ENCODE results near the gene STX11. TPM values are rescaled to one million over a fixed set of nuclear protein-coding genes. Genes with fewer than 3 reads are reported as not detected.

The STX11 gene
- total and polyA plus RNA-seq, 10 donors: 5.9 to 76.0 (median 42.0) TPM

- 77 to 92% (median 80%) methylated on average over 3 of the region's 3 CpGs for WGBS, 5 donors
- TF ChIP-seq POLR2A (IDR thresholded peaks at IDR 0.05) (no peak), POLR2AphosphoS5 (IDR thresholded peaks at IDR 0.05) (no peak)
- TF ChIP-seq, protein P1, sequence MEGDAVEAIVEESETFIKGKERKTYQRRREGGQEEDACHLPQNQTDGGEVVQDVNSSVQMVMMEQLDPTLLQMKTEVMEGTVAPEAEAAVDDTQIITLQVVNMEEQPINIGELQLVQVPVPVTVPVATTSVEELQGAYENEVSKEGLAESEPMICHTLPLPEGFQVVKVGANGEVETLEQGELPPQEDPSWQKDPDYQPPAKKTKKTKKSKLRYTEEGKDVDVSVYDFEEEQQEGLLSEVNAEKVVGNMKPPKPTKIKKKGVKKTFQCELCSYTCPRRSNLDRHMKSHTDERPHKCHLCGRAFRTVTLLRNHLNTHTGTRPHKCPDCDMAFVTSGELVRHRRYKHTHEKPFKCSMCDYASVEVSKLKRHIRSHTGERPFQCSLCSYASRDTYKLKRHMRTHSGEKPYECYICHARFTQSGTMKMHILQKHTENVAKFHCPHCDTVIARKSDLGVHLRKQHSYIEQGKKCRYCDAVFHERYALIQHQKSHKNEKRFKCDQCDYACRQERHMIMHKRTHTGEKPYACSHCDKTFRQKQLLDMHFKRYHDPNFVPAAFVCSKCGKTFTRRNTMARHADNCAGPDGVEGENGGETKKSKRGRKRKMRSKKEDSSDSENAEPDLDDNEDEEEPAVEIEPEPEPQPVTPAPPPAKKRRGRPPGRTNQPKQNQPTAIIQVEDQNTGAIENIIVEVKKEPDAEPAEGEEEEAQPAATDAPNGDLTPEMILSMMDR (IDR thresholded peaks at IDR 0.05 in 8 of 11, conservative IDR thresholded peaks at IDR 0.05 in 3 of 11): no peak
- Histone ChIP-seq H3K4me1 (no peaks in the 10 kb centered on the region), H3K27ac (no peak overlapping the region), H3K36me3 (peaks cover 0 to 45% (median 21%) of the 10 kb centered on the region in 6 donors), H3K4me3 (no peak overlapping the region), H3K9me3 (peaks cover 0 to 7% (median 0%) of the 10 kb centered on the region in 8 donors), H3K27me3 (replicated peaks in 1 of 7) (no peaks in the 10 kb centered on the region)
- intact Hi-C loops (cut with DNase I; ENCODE audit: low total_unique reads): no loop called here
- no peak for DNase-seq
These were observed 39.8 kb downstream of the STX11 start for GRCh38 chr6:144190080-144190479.

DNA sequence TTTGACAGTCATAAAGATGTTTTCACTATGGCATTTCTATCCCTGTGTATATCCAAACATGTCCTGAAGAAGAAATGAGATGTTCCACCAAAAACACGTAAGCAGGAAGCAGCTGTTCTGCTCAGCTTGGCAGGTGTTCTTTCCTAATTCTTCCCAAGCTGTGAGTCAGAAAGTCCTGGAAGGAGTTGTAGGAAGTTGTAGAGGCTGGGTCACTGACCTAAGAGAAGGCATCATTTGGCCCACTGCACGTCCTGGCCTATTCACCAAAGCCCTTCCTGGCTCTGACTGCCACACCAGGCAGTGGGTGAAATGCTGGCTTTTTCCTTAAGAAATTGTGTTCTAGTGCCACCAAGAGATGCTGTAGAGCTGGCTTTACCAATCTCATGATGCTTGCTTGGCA, 40.3 kb downstream of the STX11 start:
- H3K27me3 ChIP-seq (replicated peaks in 1 of 7): no peaks in the 10 kb centered on the region
- H3K4me1 ChIP-seq: no peaks in the 10 kb centered on the region
- peaks cover 0 to 45% (median 21%) of the 10 kb centered on the region in 6 donors for H3K36me3 ChIP-seq
- TF ChIP-seq POLR2AphosphoS5 (IDR thresholded peaks at IDR 0.05): peak in 1 of 3 donors; percentile 54
- no peak for TF ChIP-seq POLR2A (IDR thresholded peaks at IDR 0.05)
- TF ChIP-seq, protein P1 (IDR thresholded peaks at IDR 0.05 in 8 of 11, conservative IDR thresholded peaks at IDR 0.05 in 3 of 11): no peak
- H3K9me3 ChIP-seq: peaks cover 0 to 7% (median 0%) of the 10 kb centered on the region in 8 donors
- H3K27ac ChIP-seq: no peak overlapping the region
- intact Hi-C loops (cut with DNase I; ENCODE audit: low total_unique reads): no loop called here
- no peak for DNase-seq
- H3K4me3 ChIP-seq: no peak overlapping the region
- WGBS, 5 donors: 54 to 81% (median 63%) methylated on average over 2 of the region's 2 CpGs

GRCh38 chr6:144193181-144193580, 42.9 kb downstream of the STX11 start:
- no peak for TF ChIP-seq POLR2AphosphoS5 (IDR thresholded peaks at IDR 0.05)
- TF ChIP-seq, protein P1 (IDR thresholded peaks at IDR 0.05 in 8 of 11, conservative IDR thresholded peaks at IDR 0.05 in 3 of 11): no peak
- no peak for TF ChIP-seq POLR2A (IDR thresholded peaks at IDR 0.05)
- no peak overlapping the region for H3K27ac ChIP-seq
- 93 to 100% (median 97%) methylated on average over 2 of the region's 2 CpGs for WGBS, 5 donors

GRCh38 chr6:144194293-144194810, 44.0 kb downstream of the STX11 start:
- H3K36me3 ChIP-seq: peaks cover 0 to 13% (median 0%) of the 10 kb centered on the region in 6 donors
- intact Hi-C loops (cut with DNase I; ENCODE audit: low total_unique reads): no loop called here
- H3K27me3 ChIP-seq (replicated peaks in 1 of 7): no peaks in the 10 kb centered on the region
- peaks cover 0 to 10% (median 3%) of the 10 kb centered on the region in 8 donors for H3K9me3 ChIP-seq
- no peak overlapping the region for H3K4me3 ChIP-seq
- H3K27ac ChIP-seq: no peak overlapping the region
- TF ChIP-seq, protein P1 (IDR thresholded peaks at IDR 0.05 in 8 of 11, conservative IDR thresholded peaks at IDR 0.05 in 3 of 11): no peak
- TF ChIP-seq POLR2A (IDR thresholded peaks at IDR 0.05) (no peak), POLR2AphosphoS5 (IDR thresholded peaks at IDR 0.05) (no peak)
- no peak for DNase-seq
- H3K4me1 ChIP-seq: no peaks in the 10 kb centered on the region
- 68 to 86% (median 74%) methylated on average over 7 of the region's 7 CpGs for WGBS, 5 donors

More at GRCh38 chr6:144193181-144193580, 42.9 kb downstream of the STX11 start:
- DNase-seq: no peak
- Histone ChIP-seq H3K27me3 (replicated peaks in 1 of 7) (no peaks in the 10 kb centered on the region), H3K36me3 (peaks cover 0 to 25% (median 4%) of the 10 kb centered on the region in 6 donors), H3K4me1 (no peaks in the 10 kb centered on the region), H3K9me3 (peaks cover 0 to 5% (median under 1%) of the 10 kb centered on the region in 8 donors), H3K4me3 (no peak overlapping the region)
- intact Hi-C loops (cut with DNase I; ENCODE audit: low total_unique reads): no loop called here

All from spleen (tissue), 11 donors.